H1 (cell line): ENCODE results near the gene UVSSA. TPM values are rescaled to one million over a fixed set of nuclear protein-coding genes. Genes with fewer than 3 reads are reported as not detected.

Experiments
- CTCF ChIA-PET: fragments of 300-600 bp; sonication (Branson Sonifier 250); formaldehyde crosslinking; loops from one replicate; lab custom pipeline; 2021; ENCODE audit not compliant: partially characterized antibody; lab: Charles Lee
- POLR2A ChIA-PET: fragments of 300-600 bp; sonication (Branson Sonifier 250); formaldehyde crosslinking; loops from one replicate; lab custom pipeline; 2021; ENCODE audit warnings: inconsistent platforms; ENCODE audit not compliant: partially characterized antibody; lab: Charles Lee
- DNase-seq, 2 experiments: peaks; one replicate each; pipeline versions ENCODE4 v3.0.0 to v3.0.0-alpha.2; 2010 to 2022; ENCODE audit warnings: low spot score in 2 of 2, low read depth in 1 of 2, mixed read lengths in 1 of 2
- FAIRE-seq: peaks from 2 replicates; lab custom pipeline; 2011; peaks lifted over from hg19 to GRCh38; lab: Jason Lieb, UNC
- H2AFZ ChIP-seq: 2 replicates; pipeline ENCODE4 v1.8.1; 2012; ENCODE audit warnings: low read length, inconsistent platforms
- H2AK5ac ChIP-seq: 2 replicates; pipeline ENCODE4 v1.6.1; 2013; ENCODE audit warnings: low read depth, low read length
- H2BK120ac ChIP-seq: replicated peaks from 2 replicates; pipeline ENCODE3; 2013; ENCODE audit warnings: low read depth, low read length, inconsistent platforms
- H2BK12ac ChIP-seq: 2 replicates; pipeline ENCODE4 v1.6.1; 2013; ENCODE audit warnings: low read depth, low read length
- H2BK15ac ChIP-seq: 2 replicates; pipeline ENCODE4 v1.6.1; 2013; ENCODE audit warnings: low read length
- H2BK20ac ChIP-seq: 2 replicates; pipeline ENCODE4 v1.6.1; 2013; ENCODE audit warnings: low read length
- H2BK5ac ChIP-seq: 2 replicates; pipeline ENCODE4 v1.6.1; 2013; ENCODE audit warnings: low read depth, low read length
- H3K14ac ChIP-seq: 2 replicates; pipeline ENCODE4 v1.6.1; 2013; ENCODE audit warnings: inconsistent platforms; ENCODE audit not compliant: insufficient read length
- H3K18ac ChIP-seq: 2 replicates; pipeline ENCODE4 v1.6.1; 2013; ENCODE audit warnings: low read length; ENCODE audit errors: extremely low read depth
- H3K23ac ChIP-seq: 2 replicates; pipeline ENCODE4 v1.6.1; 2013; ENCODE audit warnings: inconsistent platforms; ENCODE audit not compliant: insufficient read length
- H3K23me2 ChIP-seq: 2 replicates; pipeline ENCODE4 v1.6.1; 2013; ENCODE audit warnings: low read depth, low read length
- H3K27ac ChIP-seq: 2 replicates; pipeline ENCODE4 v1.6.1; 2011; ENCODE audit warnings: low read depth, low read length, inconsistent platforms
- H3K27me3 ChIP-seq, 4 experiments: replicated peaks in 1 of 4; 1 replicate in 1 of 4; 2 replicates in 3 of 4; pipeline versions ENCODE4 v1.6.1 to v1.8.1; 2011 to 2013; ENCODE audit warnings: low read length in 3 of 4, mild to moderate bottlenecking in 3 of 4, inconsistent platforms in 2 of 4, mixed read lengths in 2 of 4, moderate library complexity in 1 of 4; ENCODE audit not compliant: control insufficient read depth in 3 of 4, insufficient read depth in 3 of 4; ENCODE audit errors: extremely low read depth in 1 of 4
- H3K36me3 ChIP-seq, 4 experiments: 2 replicates each; pipeline versions ENCODE4 v1.6.1 to v1.8.1; 2011 to 2013; ENCODE audit warnings: mild to moderate bottlenecking in 4 of 4, low read length in 3 of 4, moderate library complexity in 2 of 4, control low read depth in 1 of 4, inconsistent platforms in 1 of 4; ENCODE audit not compliant: insufficient read depth in 4 of 4, control insufficient read depth in 2 of 4
- H3K4ac ChIP-seq: replicated peaks from 2 replicates; pipeline ENCODE3; 2013; ENCODE audit warnings: low read length, low read depth, mixed read lengths, inconsistent platforms; ENCODE audit not compliant: insufficient read length
- H3K4me1 ChIP-seq, 4 experiments: replicated peaks in 1 of 4; 1 replicate in 1 of 4; 2 replicates in 3 of 4; pipeline versions ENCODE4 v1.6.1 to v1.8.1; 2011 to 2013; ENCODE audit warnings: low read length in 3 of 4, inconsistent platforms in 2 of 4, mixed read lengths in 1 of 4; ENCODE audit not compliant: insufficient read depth in 4 of 4, control insufficient read depth in 3 of 4
- H3K4me2 ChIP-seq, 2 experiments: 2 replicates each; pipeline versions ENCODE4 v1.6.1 to v1.8.1; 2011 to 2013; ENCODE audit warnings: low read depth in 2 of 2, low read length in 2 of 2, control low read depth in 1 of 2, inconsistent platforms in 1 of 2, mild to moderate bottlenecking in 1 of 2; ENCODE audit not compliant: insufficient read depth in 1 of 2
- H3K4me3 ChIP-seq, 4 experiments: fragments of 200-600, 300-600 bp in 1 of 4; sonication (generic), shearing (Covaris generic), sonication (Bioruptor Twin) in 1 of 4; 2 replicates each; pipeline versions ENCODE4 v1.5.1 to v1.8.1; 2011 to 2016; ENCODE audit warnings: low read length in 4 of 4, low read depth in 3 of 4, control low read depth in 2 of 4, inconsistent platforms in 2 of 4, mild to moderate bottlenecking in 2 of 4, mixed read lengths in 1 of 4, moderate library complexity in 1 of 4; ENCODE audit not compliant: insufficient read depth in 2 of 4; ENCODE audit errors: extremely low read depth in 1 of 4
- H3K56ac ChIP-seq: replicated peaks from 2 replicates; pipeline ENCODE3; 2013; ENCODE audit warnings: low read depth, mild to moderate bottlenecking, mixed read lengths, low read length, inconsistent platforms; ENCODE audit not compliant: insufficient read length
- H3K79me1 ChIP-seq: 2 replicates; pipeline ENCODE4 v1.6.1; 2013; ENCODE audit warnings: low read depth, low read length, control low read depth
- H3K79me2 ChIP-seq, 2 experiments: 2 replicates each; pipeline versions ENCODE4 v1.6.1 to v1.8.1; 2012 to 2013; ENCODE audit warnings: low read length in 2 of 2, mild to moderate bottlenecking in 2 of 2, inconsistent platforms in 1 of 2; ENCODE audit not compliant: insufficient read depth in 2 of 2, control insufficient read depth in 1 of 2
- H3K9ac ChIP-seq, 4 experiments: replicated peaks in 1 of 4; 1 replicate in 1 of 4; 2 replicates in 3 of 4; pipeline versions ENCODE4 v1.6.1 to v1.8.1; 2011 to 2013; ENCODE audit warnings: low read depth in 3 of 4, low read length in 3 of 4, control low read depth in 2 of 4, mild to moderate bottlenecking in 2 of 4, moderate library complexity in 2 of 4, inconsistent platforms in 1 of 4; ENCODE audit errors: extremely low read depth in 1 of 4
- H3K9me3 ChIP-seq, 2 experiments: 2 replicates each; pipeline versions ENCODE4 v1.6.1 to v1.8.1; 2012 to 2013; ENCODE audit warnings: mild to moderate bottlenecking in 2 of 2, moderate library complexity in 2 of 2, control low read depth in 1 of 2, inconsistent platforms in 1 of 2, low read depth in 1 of 2, low read length in 1 of 2, mixed read lengths in 1 of 2; ENCODE audit not compliant: insufficient read depth in 2 of 2
- H4K20me1 ChIP-seq, 2 experiments: replicated peaks in 1 of 2; 2 replicates each; pipeline versions ENCODE3 to v1.8.1; 2011 to 2013; ENCODE audit warnings: inconsistent platforms in 2 of 2, low read length in 2 of 2, mild to moderate bottlenecking in 1 of 2; ENCODE audit not compliant: insufficient read depth in 2 of 2, control insufficient read depth in 1 of 2
- H4K5ac ChIP-seq: 2 replicates; pipeline ENCODE4 v1.6.1; 2013; ENCODE audit warnings: low read length, low read depth, mixed read lengths, inconsistent platforms; ENCODE audit not compliant: insufficient read length
- H4K8ac ChIP-seq: 2 replicates; pipeline ENCODE4 v1.8.0; 2013; ENCODE audit warnings: mild to moderate bottlenecking, moderate library complexity, low read length, inconsistent platforms; ENCODE audit not compliant: insufficient read depth; ENCODE audit errors: extremely low read depth
- H4K91ac ChIP-seq: replicated peaks from 2 replicates; pipeline ENCODE3; 2013; ENCODE audit warnings: low read length, mixed read lengths, inconsistent platforms; ENCODE audit not compliant: insufficient read length
- BCL11A ChIP-seq, 2 experiments: IDR thresholded peaks; one replicate each; pipeline ENCODE4 v1.6.1; 2011; ENCODE audit warnings: low read depth in 2 of 2, low read length in 2 of 2, mild to moderate bottlenecking in 2 of 2
- FOSL1 ChIP-seq: IDR thresholded peaks from 2 replicates; pipeline ENCODE4 v1.6.1; 2011; ENCODE audit warnings: mild to moderate bottlenecking, low read depth, low read length, moderate library complexity; ENCODE audit not compliant: insufficient read depth
- HDAC6 ChIP-seq: IDR thresholded peaks from one replicate; pipeline ENCODE4 v1.7.1; 2012; ENCODE audit warnings: low read depth, mild to moderate bottlenecking, inconsistent platforms, low read length, moderate library complexity
- POLR2A ChIP-seq, 2 experiments: IDR thresholded peaks; 1 replicate in 1 of 2; 2 replicates in 1 of 2; pipeline ENCODE4 v1.6.1; 2011; ENCODE audit warnings: low read depth in 2 of 2, low read length in 2 of 2, mild to moderate bottlenecking in 2 of 2; ENCODE audit errors: control extremely low read depth in 1 of 2
- POLR2AphosphoS5 ChIP-seq: IDR thresholded peaks from 2 replicates; pipeline ENCODE4 v1.6.1; 2011; ENCODE audit warnings: low read depth, low read length
- RXRA ChIP-seq: IDR thresholded peaks from 2 replicates; pipeline ENCODE4 v1.6.1; 2011; ENCODE audit warnings: low read depth, mild to moderate bottlenecking, low read length, moderate library complexity; ENCODE audit not compliant: insufficient read depth
- TCF12 ChIP-seq: IDR thresholded peaks from 2 replicates; pipeline ENCODE4 v1.6.1; 2011; ENCODE audit warnings: low read depth, mild to moderate bottlenecking, low read length
- whole genome bisulfite sequencing, 2 experiments: shearing (Covaris generic) in 1 of 2; methylation state at CpG; one replicate each; pipeline versions ENCODE4 v1.1.6 to v1.1.7; 2013 to 2015; ENCODE audit warnings: low lambda C conversion rate in 2 of 2, mixed read lengths in 2 of 2, inconsistent platforms in 1 of 2, low coverage in 1 of 2, missing lambda C conversion rate in 1 of 2; ENCODE audit not compliant: insufficient replicate concordance in 2 of 2, insufficient coverage in 1 of 2, insufficient read length in 1 of 2; ENCODE audit errors: extremely low coverage in 1 of 2, missing lambda C conversion rate in 1 of 2; 5-methylcytosine and 5-hydroxymethylcytosine counted together
- polyA plus RNA-seq, 7 experiments: library from polyadenylated mRNA; depleted of rRNA in 3 of 7; stranded (reverse) in 5 of 7; unstranded in 2 of 7; fragments of >200 nt in 5 of 7; fragments of 200-250 nt in 2 of 7; gene quantifications; 1 replicate in 5 of 7; 2 replicates in 1 of 7; 4 replicates in 1 of 7; pipeline versions ENCODE4 v1.2.1 to v1.2.3, GENCODE V29; 2011 to 2013; ENCODE audit warnings: missing spikeins in 2 of 7, mixed read lengths in 2 of 7
- total RNA-seq: library from RNA; stranded (reverse); fragmentation: NEBNext Ultra II Directional; extraction: Animal tissue kit (Norgen Biotek cat#: 25700); gene quantifications from 2 replicates; pipeline ENCODE4 v1.2.1, GENCODE V29; 2021

UVSSA gene
- total and polyA plus RNA-seq, 2 of the 8 experiments (the other 6 are each of a cell fraction or from before 2014, with no cell fraction given), result 14.5 to 19.4 TPM

DNA sequence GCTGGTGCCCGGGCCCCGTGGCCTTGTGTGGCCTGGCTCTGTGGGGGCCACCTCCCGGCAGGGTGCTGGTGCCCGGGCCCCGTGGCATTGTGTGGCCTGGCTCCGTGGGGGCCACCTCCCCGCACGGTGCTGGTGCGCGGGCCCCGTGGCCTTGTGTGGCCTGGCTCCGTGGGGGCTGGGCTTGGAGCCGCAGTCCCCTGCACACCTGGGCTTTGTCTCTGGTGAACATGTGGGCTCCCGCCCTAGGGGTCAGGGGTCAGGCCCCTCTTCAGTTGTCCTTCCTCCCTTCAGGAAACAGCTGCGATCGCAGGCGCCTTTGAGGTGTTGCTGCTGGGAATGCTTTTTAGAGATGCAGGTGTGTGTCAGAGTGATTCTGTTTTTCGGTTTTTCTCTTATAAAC is 17.2 kb downstream of the UVSSA start:
- H3K4ac ChIP-seq, result no peak overlapping the region
- 94% methylated on average over 14 of the region's 18 CpGs; no CpG with 5 or more reads in 1 of the 2 experiments for WGBS, 2 experiments
- no peak for TF ChIP-seq POLR2AphosphoS5
- no peak for TF ChIP-seq TCF12
- no peak for TF ChIP-seq POLR2A (IDR thresholded peaks at IDR 0.05; ENCODE audit: control extremely low read depth in 1 of 2, low read depth in 2 of 2, low read length in 2 of 2)
- TF ChIP-seq HDAC6, result no peak
- no peak for TF ChIP-seq BCL11A (IDR thresholded peaks at IDR 0.05; ENCODE audit: low read depth in 2 of 2, low read length in 2 of 2)
- TF ChIP-seq FOSL1, result no peak
- TF ChIP-seq RXRA, result no peak
- FAIRE-seq (no peak), DNase-seq (no peak)
- no peak overlapping the region for H3K56ac ChIP-seq
- no peak overlapping the region for H2BK12ac ChIP-seq
- no peak overlapping the region for H2BK120ac ChIP-seq
- no peak overlapping the region for H2BK20ac ChIP-seq
- H3K79me1 ChIP-seq, result no peaks in the 10 kb centered on the region; the same call in 1 of the 2 replicates
- H3K14ac ChIP-seq, result no peak overlapping the region
- H4K20me1 ChIP-seq, result peaks cover 3 to 14% of the 10 kb centered on the region in 2 experiments
- no peak overlapping the region for H3K4me3 ChIP-seq
- no peak overlapping the region for H3K23ac ChIP-seq
- H2BK5ac ChIP-seq, result no peak overlapping the region
- peaks cover 0 to 2% (median 0%) of the 10 kb centered on the region in 4 experiments; a peak in 1 of 7 replicates for H3K4me1 ChIP-seq
- H3K9me3 ChIP-seq, result no peaks in the 10 kb centered on the region
- CTCF ChIA-PET, result interaction anchor here (1.0 to 4.1 kb wide), 2 partner anchors 9 to 299 kb away, joined by 3 to 58 read pairs; no protein-coding TSS in a partner anchor
- H2BK15ac ChIP-seq, result no peak overlapping the region
- H3K9ac ChIP-seq, result no peak overlapping the region
- H3K27me3 ChIP-seq, result no peaks in the 10 kb centered on the region
- H4K91ac ChIP-seq, result no peak overlapping the region
- H3K4me2 ChIP-seq, result no peak overlapping the region
- H3K23me2 ChIP-seq, result no peaks in the 10 kb centered on the region
- no peak overlapping the region for H3K27ac ChIP-seq
- H2AK5ac ChIP-seq, result no peak overlapping the region
- POLR2A ChIA-PET, result no interaction called here
- no peak overlapping the region for H3K18ac ChIP-seq
- no peaks in the 10 kb centered on the region for H3K79me2 ChIP-seq
- H2AFZ ChIP-seq, result no peak overlapping the region
- no peaks in the 10 kb centered on the region for H3K36me3 ChIP-seq
- no peak overlapping the region for H4K5ac ChIP-seq
- no peak overlapping the region for H4K8ac ChIP-seq
